Activated T-cell treated with anti-CD3 and anti-CD28 coated beads, Interleukin-2, amount 50 U/mL, for 4 hours (primary cell): ENCODE measurements around the gene CD180. TPM values are rescaled to one million over a fixed set of nuclear protein-coding genes. Genes with fewer than 3 reads are reported as not detected.
A peak's percentile ranks its signal among the peaks of the same experiment; 100 is the strongest.

Experiments used
- ATAC-seq, 2 donors: fragments of 200-7000 bp; cut with Tn5 transposase; one replicate each; pipeline ENCODE4 v1.10.0; 2021
- DNase-seq: peaks from one replicate; pipeline ENCODE4 v3.0.0-alpha.2; 2020
- H3K27me3 Mint-ChIP-seq: one replicate; pipeline ENCODE4 v1.8.0; 2021; ENCODE audit warnings: low read depth, mixed read lengths
- H3K36me3 Mint-ChIP-seq: one replicate; pipeline ENCODE4 v1.8.0; 2022; ENCODE audit warnings: mixed read lengths; ENCODE audit not compliant: insufficient read depth
- H3K4me1 Mint-ChIP-seq: one replicate; pipeline ENCODE4 v1.8.0; 2021; ENCODE audit warnings: low read depth, mixed read lengths
- H3K4me3 Mint-ChIP-seq: one replicate; pipeline ENCODE4 v1.8.0; 2021; ENCODE audit warnings: mild to moderate bottlenecking, moderate library complexity, mixed read lengths
- H3K9me3 Mint-ChIP-seq: one replicate; pipeline ENCODE4 v1.8.0; 2021; ENCODE audit warnings: mixed read lengths
- total RNA-seq, 3 donors: library from RNA; stranded (reverse); gene quantifications; one replicate each; pipeline ENCODE4 v1.2.1, GENCODE V29; 2021

CD180 gene
- total RNA-seq, 3 donors from 2014 or later = 0.03 to 0.46 (median 0.05) TPM

DNA sequence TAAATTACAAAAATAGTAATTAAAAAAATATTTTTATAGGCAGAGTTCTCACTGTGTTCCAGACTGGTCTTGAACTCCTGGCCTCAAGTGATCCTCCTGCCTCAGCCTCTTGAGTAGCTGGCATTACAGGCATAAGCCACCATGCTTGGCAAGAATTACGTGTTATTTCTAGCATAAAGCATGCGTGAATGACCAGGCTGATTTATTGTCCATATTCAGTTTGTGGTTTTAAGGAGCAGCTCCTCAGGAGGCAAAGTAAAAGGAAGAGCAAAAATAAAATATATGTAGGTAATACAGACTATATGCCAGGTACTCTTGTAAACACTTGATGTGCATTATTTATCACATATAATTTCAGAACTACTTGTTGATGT is 7.1 kb upstream of the CD180 start:
- ATAC-seq = no peak
- DNase-seq = no peak
- Mint-ChIP-seq H3K4me3 (no peak overlapping the region), H3K36me3 (no peaks in the 10 kb centered on the region), H3K27me3 (no peaks in the 10 kb centered on the region), H3K4me1 (peaks cover 86% of the 10 kb centered on the region), H3K9me3 (peaks cover 2% of the 10 kb centered on the region)

DNA sequence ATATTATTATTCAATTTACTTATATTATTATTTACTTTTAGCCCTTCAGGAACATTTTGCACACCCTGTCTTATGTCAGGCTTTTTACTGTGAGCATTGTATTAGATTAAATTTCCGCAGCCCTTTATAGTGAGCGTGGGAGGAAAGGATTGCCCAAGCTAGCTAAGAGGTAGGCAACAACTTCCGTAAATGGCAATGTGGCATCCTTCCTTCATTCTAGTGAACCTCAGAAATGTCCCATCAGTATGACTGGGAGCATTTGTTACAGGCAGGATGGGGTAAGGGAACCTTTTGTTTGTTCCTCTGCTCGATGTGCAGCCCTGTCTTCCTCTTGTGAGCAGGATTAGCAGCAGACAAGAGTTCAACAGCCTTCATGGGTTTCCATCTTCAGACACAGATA is 6.2 kb upstream of the CD180 start:
- ATAC-seq = no peak
- Mint-ChIP-seq H3K4me1 (peaks cover 87% of the 10 kb centered on the region), H3K4me3 (no peak overlapping the region), H3K9me3 (peaks cover 8% of the 10 kb centered on the region), H3K27me3 (no peaks in the 10 kb centered on the region), H3K36me3 (no peaks in the 10 kb centered on the region)
- no peak for DNase-seq

DNA sequence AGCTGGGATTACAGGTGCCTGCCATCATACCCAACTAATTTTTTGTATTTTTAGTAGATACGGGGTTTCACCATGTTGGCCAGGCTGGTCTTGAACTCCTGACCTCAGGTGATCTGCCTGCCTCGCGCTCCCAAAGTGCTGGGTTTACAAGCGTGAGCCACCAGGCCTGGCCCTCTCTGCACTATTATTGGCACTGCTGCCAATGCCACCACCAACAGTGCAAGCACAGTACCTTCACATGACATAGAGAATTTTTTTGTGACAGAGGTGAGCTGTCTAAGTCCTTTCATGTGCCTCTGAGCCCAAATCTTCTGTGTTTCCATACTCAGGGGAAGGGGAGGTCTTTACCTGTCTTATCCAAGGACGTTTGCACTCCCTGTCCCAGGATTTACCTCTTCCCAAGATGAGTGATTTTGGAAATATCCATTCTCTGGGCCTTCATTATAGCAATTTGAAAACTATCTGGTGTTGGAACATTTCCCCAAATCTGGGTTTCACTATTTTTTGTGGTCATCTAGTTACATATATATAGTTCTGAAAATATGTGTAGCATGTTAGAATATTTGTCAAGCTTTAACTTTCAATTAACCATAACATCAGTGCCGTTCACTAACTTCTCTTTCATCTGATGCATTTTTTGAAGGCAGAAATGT is 5.4 kb upstream of the CD180 start:
- Mint-ChIP-seq H3K36me3 (no peaks in the 10 kb centered on the region), H3K27me3 (no peaks in the 10 kb centered on the region), H3K9me3 (peaks cover 8% of the 10 kb centered on the region), H3K4me1 (peaks cover 85% of the 10 kb centered on the region), H3K4me3 (no peak overlapping the region)
- ATAC-seq (no peak), DNase-seq (no peak)

DNA sequence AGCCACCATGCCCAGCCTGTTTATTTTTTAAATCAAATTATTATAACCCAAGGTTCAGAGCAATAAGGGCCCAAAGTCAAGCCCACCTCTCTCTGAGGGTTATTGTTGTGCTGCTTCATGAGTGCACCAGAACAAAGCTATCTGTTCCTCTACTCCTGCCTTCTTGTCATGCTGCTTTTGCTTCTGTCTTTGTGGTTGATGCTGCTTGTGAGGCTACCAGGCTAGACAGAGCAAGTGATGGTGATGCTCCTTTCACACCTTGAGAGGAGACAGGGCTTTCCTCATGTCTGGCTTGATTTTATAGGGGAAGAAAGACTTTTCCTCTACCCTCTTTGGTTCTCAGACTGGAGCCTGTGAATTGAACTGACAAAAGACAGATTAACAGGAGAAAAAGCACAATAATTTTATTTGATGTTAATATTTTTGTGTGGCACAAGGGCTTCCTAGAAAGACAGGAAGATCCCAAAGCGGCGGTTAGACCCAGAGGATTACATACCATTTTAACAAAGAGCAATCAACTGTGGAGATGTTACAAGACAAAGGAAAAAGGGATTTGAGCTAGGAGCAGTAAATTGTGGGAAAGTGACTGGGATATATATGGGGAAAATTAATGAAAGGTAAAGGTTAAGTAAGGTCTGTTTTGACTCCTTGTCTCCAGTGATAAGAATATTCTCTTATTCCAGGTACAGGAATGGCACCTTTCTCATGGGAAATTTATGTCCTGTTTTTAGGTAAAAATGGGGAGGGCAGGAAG is 4.4 kb upstream of the CD180 start:
- no peak for ATAC-seq
- no peaks in the 10 kb centered on the region for H3K27me3 Mint-ChIP-seq
- peaks cover 8% of the 10 kb centered on the region for H3K9me3 Mint-ChIP-seq
- H3K36me3 Mint-ChIP-seq = no peaks in the 10 kb centered on the region
- no peak for DNase-seq
- no peak overlapping the region for H3K4me3 Mint-ChIP-seq
- H3K4me1 Mint-ChIP-seq = peaks cover 81% of the 10 kb centered on the region

DNA sequence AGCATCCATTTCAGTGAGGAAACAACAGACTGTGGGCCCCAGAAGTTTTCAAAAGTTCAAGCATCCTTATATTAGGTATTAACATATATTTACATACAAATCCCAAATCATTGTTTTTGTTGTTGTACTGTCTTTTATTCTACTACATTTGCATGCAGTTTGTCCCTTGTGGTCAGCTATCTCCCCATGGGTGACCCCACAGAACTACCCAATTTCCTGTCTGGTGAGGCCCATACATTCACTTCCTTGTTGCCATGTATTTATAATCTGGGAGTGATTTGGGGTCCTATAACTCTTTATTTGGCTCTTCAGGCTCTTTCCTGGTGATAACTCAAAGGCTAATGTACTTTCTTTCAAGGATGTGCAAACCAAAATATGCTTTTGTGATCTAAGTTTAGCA is 3.3 kb upstream of the CD180 start:
- Mint-ChIP-seq H3K4me1 (peaks cover 71% of the 10 kb centered on the region), H3K9me3 (peaks cover 8% of the 10 kb centered on the region), H3K27me3 (no peaks in the 10 kb centered on the region), H3K4me3 (no peak overlapping the region), H3K36me3 (no peaks in the 10 kb centered on the region)
- DNase-seq (no peak), ATAC-seq (no peak)

DNA sequence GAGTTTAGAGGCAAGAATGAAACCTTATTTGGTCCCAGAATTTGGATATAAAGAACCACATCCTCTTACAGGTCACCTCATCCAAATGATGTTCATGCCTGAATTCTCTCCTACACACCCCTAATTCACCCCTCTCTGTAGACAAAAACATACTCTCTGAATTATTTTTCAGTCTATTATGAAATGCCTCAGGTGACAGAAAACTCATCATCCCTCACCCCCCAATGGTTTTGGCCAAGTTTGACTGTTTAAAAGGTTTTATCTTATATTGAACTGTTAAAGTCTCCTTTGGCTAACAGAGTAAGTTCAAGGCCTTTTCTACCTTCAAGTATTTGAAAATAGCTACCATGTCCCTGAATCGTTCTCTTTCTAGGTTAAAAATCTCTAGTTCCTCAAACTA is 2.3 kb upstream of the CD180 start:
- no peaks in the 10 kb centered on the region for H3K36me3 Mint-ChIP-seq
- no peak overlapping the region for H3K4me3 Mint-ChIP-seq
- no peaks in the 10 kb centered on the region for H3K27me3 Mint-ChIP-seq
- no peak for DNase-seq
- ATAC-seq = no peak
- H3K9me3 Mint-ChIP-seq = peaks cover 8% of the 10 kb centered on the region
- H3K4me1 Mint-ChIP-seq = peaks cover 65% of the 10 kb centered on the region

DNA sequence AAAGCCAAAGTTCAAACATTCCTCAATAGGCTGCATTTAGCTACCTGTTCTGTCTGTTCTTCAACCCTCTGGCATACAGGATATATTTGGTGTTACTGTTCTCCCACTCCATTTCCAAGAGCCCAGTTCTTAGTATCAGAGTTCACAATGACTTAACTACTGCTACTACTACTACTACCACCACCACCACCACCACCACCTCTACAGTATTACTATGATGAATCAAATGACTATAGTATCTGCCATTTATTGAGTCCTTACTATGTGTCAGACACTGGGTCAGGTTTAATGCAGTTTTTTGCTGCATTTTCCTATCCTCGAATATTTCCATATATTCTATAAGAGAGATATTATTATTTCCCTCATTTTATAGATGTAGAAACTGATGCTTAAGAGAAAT is 937 bp upstream of the CD180 start:
- Mint-ChIP-seq H3K9me3 (peaks cover 8% of the 10 kb centered on the region), H3K4me1 (peaks cover 56% of the 10 kb centered on the region), H3K36me3 (no peaks in the 10 kb centered on the region), H3K27me3 (no peaks in the 10 kb centered on the region), H3K4me3 (no peak overlapping the region)
- ATAC-seq = no peak
- DNase-seq = no peak

DNA sequence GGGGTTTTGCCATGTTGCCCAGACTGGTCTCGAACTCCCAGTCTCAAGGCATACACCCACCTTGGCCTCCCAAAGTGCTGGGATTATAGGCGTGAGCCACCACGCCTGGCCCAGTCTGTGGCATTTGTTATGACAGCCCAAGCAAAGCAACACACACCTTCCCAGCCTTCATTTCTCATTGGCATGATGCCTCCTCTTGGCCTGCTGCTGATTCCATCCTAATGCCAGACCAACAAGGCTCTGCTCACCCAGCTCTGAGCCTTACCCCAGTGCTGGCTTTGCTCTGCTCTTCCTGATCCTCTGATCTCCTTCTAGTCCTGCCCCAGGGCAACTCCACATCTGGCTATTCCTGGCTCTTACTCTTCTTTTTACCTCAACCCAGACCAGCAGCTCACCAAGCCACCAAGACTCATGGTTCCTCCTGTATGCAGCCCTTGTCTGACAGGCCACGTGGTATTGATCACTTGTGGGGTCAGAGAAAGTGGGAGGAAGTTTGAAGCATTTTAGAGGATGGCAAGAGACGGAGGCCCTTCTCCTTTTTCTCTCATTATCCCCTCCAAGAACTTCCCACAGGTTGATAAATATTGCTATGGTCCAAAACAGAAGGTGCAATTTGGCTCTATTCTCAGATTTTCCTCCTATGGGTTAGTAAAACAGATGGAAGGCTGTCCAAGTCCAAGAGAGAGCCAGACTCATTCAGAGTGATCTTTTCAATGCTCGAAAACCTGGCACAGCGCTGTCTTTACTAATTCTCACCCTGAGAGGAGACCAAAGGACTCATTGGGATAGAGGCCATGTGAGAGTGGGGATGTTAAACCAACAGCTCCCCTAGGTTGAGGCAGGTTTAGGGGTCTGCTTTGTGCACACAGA is 958 bp downstream of the CD180 start:
- Mint-ChIP-seq H3K4me1 (peaks cover 49% of the 10 kb centered on the region), H3K36me3 (peaks cover 2% of the 10 kb centered on the region), H3K27me3 (no peaks in the 10 kb centered on the region), H3K9me3 (peaks cover 8% of the 10 kb centered on the region), H3K4me3 (peak overlapping the region; percentile 63)
- ATAC-seq (no peak), DNase-seq (no peak)

DNA sequence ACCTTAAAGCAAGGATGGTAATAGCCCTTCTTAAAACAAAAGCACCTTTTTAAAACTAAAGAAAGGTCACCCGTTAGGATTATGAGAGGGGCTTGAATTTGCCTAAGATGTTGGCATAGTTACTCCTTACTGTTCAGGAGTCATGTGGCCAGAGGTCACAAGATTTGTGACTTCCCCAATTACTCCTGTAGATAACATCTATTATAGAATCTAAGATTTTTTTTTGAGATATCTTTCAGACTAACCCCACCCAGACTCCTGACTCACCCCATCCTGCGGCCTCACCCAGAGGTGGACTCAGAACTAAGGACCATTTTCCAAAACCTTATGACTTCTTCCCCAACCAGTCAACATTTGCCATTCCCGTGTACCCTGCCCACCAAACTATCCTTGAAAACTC is 2.4 kb downstream of the CD180 start:
- DNase-seq = no peak
- Mint-ChIP-seq H3K9me3 (peaks cover 6% of the 10 kb centered on the region), H3K4me1 (peaks cover 48% of the 10 kb centered on the region), H3K27me3 (no peaks in the 10 kb centered on the region), H3K4me3 (peak overlapping the region; percentile 13), H3K36me3 (peaks cover 2% of the 10 kb centered on the region)
- ATAC-seq = no peak

DNA sequence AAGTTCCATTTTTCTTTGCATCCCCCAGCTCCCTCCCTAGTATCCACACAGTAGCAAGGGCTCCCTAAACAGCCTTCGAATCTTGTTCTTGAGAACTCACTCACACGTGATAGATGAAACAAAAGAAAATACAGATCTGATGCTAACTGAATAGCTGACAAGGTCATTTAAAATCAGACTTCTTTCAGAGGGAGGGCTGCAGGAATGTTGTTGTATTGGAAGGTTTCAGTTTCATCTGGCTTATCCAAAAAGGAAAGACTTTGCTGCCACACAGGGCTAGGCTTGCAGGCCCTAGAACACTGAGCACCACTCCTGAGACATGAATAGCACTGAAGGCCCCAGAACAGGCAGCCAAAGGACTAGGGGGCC is 3.2 kb downstream of the CD180 start:
- Mint-ChIP-seq H3K4me1 (peaks cover 48% of the 10 kb centered on the region), H3K27me3 (no peaks in the 10 kb centered on the region), H3K9me3 (peaks cover 5% of the 10 kb centered on the region), H3K36me3 (peaks cover 2% of the 10 kb centered on the region), H3K4me3 (no peak overlapping the region)
- DNase-seq (no peak), ATAC-seq (no peak)

DNA sequence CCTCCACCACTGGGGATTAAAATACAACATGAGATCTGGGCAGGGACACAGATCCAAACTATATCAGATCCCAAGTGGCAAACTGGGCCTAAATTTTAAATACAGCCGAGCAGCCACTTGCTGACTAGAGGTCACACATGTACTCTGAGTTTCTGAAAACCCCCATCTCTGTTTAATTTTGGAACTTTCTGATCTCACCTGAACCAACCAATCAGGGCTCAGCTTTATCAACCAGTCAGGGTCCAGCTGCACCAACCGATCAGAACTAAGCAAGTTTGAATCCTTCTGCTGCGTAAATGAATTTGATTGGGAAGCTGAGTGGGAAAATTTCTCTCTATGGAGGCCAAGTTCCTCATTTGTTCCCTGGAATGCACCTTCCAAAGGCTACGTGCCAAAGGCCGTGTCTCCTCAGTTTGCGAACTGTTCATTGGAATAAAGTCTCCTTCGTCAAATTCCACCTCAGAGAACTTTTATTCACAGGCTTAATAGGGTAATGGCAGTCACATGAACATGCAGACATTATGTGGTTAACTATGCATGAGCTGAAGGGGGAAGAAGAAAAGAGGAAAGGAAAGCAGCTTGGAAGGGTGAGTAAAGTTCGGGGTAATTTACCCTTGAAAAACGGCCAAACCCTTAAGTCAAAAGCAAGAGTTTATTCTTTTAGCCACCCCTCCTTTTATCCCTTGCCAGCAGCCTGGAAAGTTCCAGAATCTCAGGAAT is 3.7 kb downstream of the CD180 start:
- Mint-ChIP-seq H3K4me3 (no peak overlapping the region), H3K4me1 (peaks cover 48% of the 10 kb centered on the region), H3K9me3 (no peaks in the 10 kb centered on the region), H3K27me3 (no peaks in the 10 kb centered on the region), H3K36me3 (peaks cover 2% of the 10 kb centered on the region)
- DNase-seq (no peak), ATAC-seq (no peak)

DNA sequence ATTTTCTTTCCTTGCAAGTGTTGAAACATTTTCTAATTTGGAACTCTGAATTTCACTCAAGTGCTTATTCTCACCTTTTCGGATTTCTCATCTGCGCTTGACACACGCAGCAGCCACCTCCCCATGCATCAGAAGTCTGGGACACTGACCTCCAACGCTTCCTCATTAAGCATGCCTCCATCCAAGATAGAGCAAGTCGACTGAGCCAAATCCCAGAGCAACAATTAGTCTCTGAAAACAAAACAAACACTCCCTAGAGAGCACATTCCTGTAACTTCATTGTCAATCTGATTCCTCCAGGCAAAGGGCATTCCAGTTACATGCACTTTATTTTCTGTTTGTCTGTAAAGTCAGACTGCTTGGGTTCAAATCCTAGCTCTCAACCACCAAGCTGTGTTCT is 5.7 kb downstream of the CD180 start:
- H3K4me1 Mint-ChIP-seq = peaks cover 54% of the 10 kb centered on the region
- ATAC-seq (no peak), DNase-seq (no peak)
- no peaks in the 10 kb centered on the region for H3K27me3 Mint-ChIP-seq
- no peak overlapping the region for H3K4me3 Mint-ChIP-seq
- H3K9me3 Mint-ChIP-seq = no peaks in the 10 kb centered on the region
- peaks cover 2% of the 10 kb centered on the region for H3K36me3 Mint-ChIP-seq

DNA sequence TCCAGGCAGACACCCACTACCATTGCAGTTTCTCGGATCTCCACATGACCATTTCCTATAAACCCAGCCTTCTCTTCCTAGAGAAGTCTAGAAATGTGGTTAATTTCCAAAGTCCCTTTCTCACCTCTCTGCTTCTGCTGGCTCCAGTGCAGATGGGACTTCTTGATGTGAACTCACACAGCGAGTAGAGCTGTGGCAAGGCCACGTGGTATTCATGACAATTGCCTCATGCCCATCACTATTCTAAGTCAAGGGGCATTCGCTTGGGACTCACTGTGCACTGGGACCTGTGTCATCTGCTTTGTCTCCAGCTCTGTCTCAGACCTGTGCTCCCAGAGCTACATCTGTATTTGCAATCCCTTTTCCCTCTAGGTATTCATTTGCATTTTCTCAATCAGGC is 6.2 kb downstream of the CD180 start:
- ATAC-seq (no peak), DNase-seq (no peak)
- H3K9me3 Mint-ChIP-seq = no peaks in the 10 kb centered on the region
- H3K27me3 Mint-ChIP-seq = no peaks in the 10 kb centered on the region
- H3K4me1 Mint-ChIP-seq = peaks cover 52% of the 10 kb centered on the region
- no peak overlapping the region for H3K4me3 Mint-ChIP-seq
- H3K36me3 Mint-ChIP-seq = peaks cover 2% of the 10 kb centered on the region

DNA sequence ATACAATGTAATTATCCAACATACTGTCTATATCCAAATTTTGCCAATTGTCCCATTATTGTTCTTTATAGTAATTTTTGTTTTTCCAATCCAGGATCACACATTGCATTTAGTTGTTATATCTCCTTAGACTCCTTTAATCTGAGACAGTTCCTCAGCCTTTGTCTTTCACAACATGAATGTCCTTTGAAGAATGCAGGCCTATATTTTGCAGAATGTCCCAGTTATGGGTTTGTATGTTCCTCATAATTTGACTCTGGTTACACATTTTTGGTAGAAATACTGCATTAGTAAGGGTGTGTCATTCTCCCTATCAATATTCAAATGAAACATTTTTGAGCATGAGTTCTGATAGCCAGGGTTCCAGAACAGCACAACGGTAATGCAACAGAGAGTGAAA is 6.7 kb downstream of the CD180 start:
- Mint-ChIP-seq H3K36me3 (peaks cover 2% of the 10 kb centered on the region), H3K4me1 (peaks cover 54% of the 10 kb centered on the region), H3K9me3 (no peaks in the 10 kb centered on the region), H3K27me3 (no peaks in the 10 kb centered on the region), H3K4me3 (no peak overlapping the region)
- ATAC-seq (no peak), DNase-seq (no peak)
